Limb (tissue), 2 donors: Measurements from ENCODE around the gene CPLX1.
A peak's percentile ranks its signal among the peaks of the same experiment; 100 is the strongest.

ENCODE experiments used
- DNase-seq, 2 donors: peaks; one replicate each; pipeline ENCODE4 v3.0.0-alpha.2; 2016; ENCODE audit errors: extremely low spot score in 2 of 2

CPLX1 gene

DNA sequence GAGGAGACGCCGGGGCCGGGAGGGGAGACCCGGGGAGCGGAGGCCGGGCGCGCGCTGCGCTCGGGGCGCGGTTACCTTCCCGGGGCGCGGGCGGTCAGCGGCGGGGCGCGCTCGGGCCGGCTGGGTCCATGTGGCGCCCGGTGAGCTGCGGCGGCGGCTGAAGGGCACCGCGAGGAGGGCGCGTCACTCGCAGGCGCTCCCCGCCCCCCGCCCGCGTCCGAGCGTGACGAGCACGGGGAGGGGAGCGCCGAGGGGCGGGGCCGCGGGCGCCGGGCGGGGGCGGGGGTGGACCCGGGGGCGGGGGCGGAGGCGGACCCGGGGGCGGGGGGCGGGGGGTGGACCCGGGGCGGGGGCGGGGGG lies at the start of gene CPLX1:
TSS of gene CPLX1 (minus strand) at position 159 of the 360 bp plus-strand sequence. CDS start 1,607 bp downstream, outside the sequence.
- peak in 1 of 2 donors; percentile 59 for DNase-seq

DNA sequence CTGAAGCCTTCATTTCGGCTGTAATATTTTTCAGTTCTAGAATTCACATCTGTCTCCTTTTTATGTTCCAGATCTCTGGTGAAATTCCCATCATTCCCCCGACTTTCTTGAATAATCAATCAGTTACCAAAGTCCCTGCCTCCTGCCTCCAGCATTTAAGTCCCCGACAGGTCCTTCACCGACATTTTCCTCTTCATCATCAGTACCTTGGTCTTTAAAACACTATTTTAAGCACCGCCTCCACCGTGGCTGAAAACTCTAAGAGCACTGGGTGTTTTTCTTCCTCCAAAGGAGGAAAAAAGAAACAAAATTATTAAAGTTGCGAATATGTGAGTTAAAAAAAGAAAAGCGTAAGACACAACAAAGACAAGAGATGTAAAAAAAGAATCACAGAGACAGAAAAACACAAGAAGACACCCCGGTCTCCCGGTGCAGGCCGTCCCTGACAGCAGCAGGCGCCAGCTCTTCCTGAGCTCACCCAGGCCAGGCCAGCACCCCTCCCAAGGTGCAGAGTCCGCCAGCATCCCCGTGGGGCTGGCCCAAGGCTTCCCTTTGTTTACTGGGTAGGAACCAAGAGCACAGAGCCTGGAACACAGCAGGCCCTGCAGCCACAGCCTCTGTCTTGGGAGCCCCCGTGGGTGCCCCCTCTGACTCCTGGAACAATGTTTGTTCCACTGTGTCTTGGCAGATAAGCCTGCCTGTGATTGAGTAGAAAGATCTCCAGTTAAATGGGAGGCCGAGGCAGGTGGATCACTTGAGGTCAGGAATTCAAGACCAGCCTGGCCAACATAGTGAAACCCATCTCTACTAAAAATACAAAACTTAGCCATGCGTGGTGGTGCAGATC lies 49.3 kb upstream of the CPLX1 start:
- no peak for DNase-seq

DNA sequence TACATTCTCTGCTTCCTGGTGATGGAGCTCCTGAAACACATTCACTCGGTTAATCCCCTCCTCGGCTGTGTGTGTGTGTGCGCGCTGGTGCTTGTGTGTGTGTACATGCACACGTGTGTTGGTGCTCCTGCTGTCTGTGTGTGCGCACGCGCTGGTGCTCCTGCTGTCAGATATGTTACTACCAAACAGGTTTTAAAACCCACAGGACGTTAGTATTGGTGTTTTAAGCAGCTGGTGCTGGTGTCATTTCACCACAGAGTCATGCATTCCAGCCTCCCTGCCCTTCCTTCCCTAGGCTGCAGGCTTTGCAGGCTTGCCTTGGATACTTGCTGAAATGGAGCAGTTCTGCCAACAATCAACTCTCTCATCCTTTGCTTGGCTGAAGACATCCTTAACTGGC lies 48.1 kb upstream of the CPLX1 start:
- peak in 1 of 2 donors; percentile 8 for DNase-seq

DNA sequence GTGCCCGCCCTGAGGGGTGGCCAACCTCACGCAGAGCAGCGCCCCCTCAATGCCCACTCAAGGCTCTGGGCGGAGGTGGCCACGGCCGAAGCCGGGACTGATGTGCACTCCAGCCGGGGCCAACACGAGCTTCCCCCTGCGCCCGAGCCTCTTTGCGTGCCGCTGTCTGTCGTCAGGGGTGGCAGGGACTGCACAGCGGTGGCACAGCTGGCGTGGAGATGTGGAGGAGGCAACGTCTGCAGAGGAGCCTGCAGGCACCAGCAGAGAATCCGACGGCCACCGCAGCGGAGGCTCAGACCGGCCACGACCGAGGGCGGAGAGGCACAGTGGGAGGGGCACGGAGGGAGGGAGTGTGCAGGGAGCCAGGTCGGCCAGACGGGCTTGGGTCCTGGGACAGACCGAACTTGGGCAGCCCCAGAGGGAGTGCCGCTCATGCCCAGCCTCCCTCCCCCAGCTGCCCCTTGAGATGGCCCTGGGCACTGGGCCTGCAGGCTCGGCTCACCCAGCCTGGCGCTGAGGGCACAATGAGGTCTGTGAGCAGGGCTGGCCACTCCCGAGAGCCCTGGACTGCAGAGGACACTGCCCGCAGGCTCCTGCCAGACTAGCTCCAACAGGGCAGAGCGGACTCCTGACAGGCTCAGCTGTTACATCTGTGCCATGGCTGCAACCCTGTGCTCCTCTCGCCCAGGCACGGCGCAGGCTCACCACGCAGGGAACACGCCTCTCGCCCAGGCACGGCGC lies 46.5 kb upstream of the CPLX1 start:
- no peak for DNase-seq

DNA sequence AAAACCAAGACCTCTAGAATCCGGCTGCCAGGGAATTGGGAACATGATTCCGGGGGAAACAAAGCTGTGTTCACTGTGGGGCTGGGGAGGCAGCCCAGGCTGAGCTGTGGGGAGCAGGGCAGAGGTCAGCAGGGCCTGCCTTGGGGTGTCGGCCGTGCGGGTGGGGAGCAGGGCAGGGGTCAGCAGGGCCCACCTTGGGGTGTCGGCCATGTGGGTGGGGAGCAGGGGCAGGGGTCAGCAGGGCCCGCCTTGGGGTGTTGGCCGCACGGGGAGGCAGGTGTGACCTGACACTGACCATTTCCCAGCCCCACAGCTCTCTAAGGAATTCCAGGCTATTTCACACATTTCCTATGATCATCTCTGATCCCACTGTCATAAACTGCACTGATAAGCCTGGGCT lies 45.6 kb upstream of the CPLX1 start:
- DNase-seq, result no peak

DNA sequence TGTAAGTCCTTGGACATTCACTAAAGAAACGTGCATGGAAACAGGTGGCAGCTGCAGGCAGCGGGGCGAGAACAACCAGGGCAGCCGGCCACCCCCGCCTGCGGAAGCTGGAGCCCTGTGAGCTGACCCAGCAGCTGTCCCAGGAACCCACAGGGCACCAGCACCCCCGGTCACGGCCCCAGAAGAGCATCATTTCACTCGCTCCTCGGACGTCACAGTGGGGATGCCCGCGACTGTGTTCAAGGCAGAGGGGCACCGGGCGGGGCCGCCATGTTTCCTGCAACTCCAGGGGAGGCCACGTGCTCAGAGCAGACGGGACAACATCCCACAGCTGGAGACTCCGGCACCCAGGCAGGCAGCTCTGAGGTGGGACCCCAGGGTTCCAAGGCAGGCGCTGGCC lies 45.0 kb upstream of the CPLX1 start:
- DNase-seq, result no peak

DNA sequence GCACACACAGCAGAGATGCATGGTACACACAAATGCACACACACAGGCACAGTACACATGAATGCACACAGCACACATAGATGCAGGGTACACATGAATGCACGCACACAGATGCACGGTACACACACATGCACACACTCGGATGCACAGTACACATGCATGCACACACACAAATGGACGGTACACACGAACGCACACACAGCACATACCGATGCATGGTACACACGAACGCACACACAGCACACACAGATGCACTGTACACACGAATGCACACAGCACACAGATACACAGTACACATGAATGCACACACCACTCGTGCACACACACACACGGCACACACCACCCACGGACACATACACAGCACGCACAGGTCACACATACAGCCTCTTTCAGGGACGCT lies 43.8 kb upstream of the CPLX1 start:
- DNase-seq, result no peak

DNA sequence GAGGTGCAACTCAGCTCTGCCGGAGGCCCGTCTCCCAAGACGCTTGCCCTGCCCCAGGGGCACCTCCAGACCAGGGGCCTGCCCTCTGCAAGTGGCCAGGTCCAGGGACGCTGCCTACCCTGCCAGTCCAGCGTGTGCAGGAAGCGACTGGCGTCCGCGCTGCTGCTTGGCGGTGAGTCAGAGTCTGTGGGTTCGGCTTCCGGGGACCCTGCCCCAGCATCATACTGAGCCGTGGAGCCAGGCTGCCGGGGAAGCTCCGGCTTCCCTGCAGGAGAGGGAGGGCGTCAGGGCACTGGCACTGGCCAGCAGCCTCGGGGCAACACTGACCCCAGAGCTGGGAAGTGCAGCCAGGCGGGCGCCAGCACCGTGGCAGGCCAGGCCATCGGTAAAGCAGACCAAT lies 42.5 kb upstream of the CPLX1 start:
- no peak for DNase-seq

DNA sequence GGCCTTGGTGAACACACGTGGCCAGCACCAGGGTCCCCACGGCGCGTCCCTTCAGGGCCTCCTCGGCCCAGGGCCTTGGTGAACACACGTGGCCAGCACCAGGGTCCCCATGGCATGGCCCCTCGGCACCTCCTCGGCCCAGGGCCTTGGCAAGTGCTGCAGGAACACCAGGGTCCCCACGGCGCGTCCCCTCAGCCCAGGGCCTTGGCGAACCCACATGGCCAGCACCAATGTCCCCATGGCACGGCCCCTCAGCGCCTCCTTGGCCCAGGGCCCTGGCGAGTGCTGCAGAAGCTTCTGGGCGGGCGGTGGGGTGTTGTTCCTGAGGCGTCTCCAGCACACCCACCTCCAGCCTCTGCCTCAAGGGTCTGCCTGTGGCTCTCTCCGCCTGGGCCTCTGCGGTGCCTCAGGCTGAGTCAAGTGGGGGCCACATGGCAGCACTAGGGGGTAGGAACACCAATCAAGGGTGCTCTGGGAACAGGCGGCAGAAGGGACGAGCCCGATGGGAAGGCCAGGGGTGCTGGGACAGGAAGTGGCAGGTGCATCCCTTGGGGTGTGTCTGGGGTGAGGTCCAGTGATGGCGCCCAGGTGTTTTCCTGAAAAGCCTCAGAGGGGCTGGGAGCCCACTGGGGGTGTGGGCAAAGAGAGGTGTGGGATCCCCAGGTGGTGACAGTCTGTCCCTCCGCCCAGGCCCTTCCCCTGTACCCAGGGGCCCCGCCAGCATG lies 41.8 kb upstream of the CPLX1 start:
- DNase-seq, result no peak

DNA sequence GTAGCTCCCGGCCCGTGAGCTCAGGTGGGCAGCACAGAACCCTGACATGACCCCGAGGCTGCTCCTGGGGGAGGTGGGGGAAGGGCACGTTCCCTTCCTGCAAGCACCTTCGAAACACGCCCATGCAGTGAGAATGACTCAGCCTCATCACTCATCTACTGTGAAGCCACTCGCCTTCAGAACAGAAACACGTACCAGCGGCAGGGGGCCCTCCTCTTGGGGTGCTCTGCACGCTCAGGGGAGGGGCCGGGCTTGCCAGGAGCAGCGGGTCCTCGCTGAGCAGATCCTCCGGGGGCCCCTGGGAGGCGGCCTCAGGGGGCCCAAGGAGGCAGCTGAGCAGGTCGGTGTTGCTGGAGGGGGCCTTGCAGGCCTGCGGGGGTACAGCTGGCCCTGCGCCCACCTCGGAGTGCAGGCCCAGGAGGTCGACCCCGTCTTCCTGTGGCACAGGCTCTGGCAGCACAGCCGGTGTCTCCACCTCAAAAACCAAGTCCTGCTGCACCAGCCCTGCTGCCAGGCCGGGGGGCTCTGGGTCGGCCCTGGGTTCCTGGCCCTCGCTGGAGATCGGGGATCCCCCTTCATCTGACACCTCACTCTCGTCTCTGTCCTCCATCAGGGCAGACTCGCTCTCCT lies 40.9 kb upstream of the CPLX1 start:
- DNase-seq, result no peak

DNA sequence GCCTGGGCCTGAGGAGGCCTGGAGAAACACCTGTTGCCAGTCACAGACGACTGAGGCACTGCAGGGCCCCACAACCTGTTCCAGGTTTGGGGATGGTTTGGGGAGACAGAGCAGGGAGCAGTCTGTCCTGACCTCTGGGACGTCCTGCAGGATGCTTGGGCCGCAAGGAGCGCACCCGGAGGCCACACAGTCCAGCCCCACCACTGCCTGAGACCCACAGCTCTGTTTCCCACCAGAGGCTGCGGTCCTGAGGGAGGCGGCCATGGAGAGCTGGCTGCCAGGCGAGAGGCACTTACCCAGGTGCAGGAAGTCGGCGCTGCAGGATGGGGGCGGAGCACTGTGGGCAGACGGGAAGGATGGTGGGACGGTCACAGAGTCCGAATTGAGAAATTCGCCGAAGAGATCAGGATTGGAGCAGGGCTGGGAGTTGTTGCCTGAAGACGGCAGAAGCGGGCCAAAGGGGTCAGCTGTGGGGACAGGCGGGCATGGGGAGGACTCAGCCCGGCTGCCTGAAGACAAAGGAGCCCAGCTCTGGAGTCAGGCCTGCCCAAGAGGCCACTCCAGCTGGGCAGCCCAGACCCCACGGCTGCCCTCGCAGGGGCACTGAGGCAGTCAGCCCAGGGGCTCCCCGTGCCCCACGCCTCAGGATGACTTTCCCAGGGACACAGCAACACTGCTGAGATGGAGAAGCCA lies 40.3 kb upstream of the CPLX1 start:
- DNase-seq, result no peak

DNA sequence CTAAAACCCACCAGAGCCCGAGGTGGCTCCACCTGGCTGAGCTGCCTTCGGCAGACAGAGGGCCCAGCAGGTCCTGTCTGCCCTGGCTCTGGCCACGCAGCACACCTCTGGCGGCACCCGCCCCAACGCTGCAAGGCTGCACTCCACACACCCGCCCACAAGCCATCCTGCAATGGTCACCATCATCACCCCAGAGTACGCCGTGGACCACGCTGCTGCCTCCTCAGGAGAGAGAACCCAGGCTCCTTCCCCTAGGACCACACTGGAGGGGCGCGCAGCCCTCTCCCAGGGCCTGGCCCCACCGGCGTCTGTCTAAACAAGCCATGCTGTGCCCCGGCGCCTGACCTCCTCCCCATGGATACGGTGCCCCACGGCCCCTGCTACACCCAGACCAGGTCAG lies 39.6 kb upstream of the CPLX1 start:
- no peak for DNase-seq

DNA sequence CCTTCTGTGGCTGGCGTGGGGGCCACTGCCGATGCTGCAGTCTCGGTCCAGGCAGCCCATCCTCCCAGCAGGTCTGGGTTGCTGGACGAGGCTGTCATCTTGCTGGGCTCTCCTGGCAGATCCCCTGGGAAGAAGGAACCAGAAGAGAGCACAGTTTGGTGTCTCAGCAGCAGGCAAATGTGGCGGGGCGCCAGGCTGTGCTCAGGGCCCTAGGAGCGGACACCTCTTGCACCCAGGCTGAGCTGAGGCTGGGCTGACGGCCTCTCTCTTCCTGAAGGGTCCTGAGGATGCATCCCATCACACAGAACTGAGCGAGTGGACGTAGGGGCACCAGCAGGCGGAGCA lies 39.2 kb upstream of the CPLX1 start:
- DNase-seq, result no peak

DNA sequence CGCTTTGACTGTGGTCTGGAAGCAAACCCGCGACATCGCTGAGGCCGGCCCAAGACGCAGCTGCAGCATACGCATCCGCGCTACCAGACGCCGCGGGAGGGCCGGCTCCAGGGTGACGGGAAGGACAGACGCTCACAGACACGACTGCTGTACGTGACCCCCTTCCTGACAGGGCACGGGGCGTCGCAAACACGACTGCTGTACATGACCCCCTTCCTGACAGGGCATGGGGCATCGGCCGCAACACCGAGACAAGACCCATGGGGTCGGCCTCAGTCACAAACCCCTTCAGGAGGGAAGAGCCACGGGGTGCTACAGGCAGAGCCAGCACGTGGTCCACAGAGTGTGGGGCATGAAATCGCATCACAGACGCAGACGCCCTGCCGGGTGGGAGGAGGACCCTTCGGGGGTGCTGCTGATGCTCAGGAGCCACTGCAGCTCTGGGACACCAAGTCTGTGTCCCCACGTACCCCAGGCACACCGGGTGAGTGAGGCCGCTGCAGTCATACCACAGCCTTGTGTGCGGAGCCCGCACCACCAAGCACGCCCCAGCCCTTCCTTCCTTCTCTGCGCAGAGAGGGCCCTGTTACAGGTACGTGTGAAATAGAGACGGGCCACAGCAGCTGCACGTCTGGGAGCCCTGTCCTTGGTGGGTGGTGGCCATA lies 38.7 kb upstream of the CPLX1 start:
- DNase-seq, result no peak

DNA sequence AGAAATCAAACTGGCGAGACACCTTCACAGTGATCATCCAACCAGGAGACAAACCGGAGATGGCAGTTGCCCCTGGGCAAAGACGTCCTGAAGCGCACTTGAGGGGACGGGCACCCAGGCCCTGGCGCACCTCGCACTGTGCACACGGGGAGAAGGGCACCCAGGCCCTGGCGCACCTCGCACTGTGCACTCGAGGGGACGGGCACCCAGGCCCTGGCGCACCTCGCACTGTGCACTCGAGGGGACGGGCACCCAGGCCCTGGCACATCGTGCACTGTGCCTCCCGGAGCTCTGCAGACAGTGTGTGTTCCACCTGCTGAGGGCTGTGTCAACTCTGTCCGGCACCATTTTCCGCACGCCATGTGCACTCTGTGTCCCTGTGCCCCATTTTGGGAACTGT lies 34.6 kb upstream of the CPLX1 start:
- no peak for DNase-seq

DNA sequence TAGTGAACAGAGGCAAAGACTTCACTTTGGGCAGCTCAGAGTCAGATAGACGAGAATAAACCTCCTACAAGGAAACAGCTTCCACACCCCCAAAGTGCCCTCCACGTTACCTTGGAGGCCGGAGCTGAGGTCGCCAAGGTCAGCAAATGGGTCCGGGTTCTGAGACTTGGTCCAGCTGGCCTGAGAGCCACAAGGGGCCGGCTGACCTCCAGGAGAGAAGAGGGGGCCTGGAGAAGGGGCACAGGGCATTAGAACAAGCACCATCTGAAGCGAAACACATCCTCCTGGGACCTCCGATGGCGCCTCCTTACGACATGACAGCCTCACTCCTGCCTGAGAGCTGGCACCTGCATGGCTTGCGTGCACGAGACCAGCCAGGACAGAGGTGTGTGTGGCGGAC lies 33.6 kb upstream of the CPLX1 start:
- no peak for DNase-seq

DNA sequence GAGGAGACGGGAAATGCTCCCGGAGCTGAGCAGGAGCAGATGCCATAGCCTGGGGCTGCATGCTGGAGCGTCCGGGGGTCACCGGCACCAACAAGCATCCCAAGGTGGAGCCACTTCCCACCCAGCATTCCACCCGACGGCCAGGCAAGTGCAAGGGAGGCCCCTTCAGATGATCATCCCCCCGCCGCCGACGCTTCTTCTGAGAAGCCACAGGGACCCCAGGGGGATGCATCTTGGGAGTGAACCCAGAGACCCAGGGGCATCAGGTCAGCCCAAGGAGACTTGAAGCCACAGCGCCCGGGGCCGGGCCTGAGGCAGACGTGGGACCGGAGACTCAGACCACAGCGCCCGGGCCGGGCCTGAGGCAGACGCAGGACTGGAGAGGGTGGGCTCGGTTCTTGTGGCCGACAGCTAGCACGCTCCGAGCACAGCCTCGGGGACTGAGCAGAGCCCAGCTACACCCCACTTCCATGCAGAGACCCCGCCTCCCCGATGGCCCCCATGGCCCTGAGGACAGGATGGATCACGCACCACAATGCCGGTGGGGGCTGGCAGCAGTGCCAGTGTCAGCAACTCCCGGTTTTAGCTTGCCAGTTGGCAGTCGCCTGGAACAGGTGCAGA lies 33.0 kb upstream of the CPLX1 start:
- no peak for DNase-seq

DNA sequence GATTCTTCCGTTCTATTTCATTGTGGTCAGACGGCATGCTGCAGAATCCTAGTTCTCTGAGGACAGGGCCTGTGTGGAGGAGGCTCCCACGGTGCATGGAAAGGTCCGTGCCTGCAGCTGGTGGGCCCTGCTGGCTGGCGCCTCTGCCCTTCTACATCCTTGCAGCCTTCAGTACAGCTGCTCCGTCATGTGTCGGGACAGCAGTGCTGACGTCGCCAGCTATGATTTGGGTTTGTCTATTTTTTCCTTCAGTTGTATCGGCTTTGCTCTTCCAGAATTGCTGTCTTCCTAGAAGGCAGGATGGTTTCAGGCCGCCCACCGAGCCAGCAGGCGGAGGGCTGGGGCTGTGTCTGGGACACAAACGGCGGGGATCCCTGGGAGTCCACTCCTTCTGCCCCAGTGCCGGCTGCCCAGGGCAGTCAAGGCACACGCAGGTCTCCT lies 32.1 kb upstream of the CPLX1 start:
- no peak for DNase-seq

DNA sequence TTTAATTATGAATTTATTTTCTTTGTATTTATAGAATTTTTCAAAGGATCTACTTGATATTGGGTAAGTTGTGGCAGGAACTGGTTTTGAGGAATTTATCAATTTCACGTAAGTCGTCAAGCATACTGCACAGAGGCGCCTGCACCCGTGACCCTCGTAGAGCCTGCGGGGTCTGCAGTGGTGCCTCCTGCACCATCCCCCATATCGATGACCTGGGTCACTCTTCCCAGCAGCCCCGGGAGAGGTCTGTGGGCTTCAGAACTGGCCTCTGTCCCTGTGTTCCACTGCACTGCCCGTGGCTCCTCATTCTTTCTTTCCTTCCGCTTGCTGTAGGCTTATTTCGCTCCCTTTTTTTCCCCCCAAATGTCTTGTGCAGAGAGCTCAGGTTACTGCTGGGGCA lies 31.5 kb upstream of the CPLX1 start:
- DNase-seq, result no peak

DNA sequence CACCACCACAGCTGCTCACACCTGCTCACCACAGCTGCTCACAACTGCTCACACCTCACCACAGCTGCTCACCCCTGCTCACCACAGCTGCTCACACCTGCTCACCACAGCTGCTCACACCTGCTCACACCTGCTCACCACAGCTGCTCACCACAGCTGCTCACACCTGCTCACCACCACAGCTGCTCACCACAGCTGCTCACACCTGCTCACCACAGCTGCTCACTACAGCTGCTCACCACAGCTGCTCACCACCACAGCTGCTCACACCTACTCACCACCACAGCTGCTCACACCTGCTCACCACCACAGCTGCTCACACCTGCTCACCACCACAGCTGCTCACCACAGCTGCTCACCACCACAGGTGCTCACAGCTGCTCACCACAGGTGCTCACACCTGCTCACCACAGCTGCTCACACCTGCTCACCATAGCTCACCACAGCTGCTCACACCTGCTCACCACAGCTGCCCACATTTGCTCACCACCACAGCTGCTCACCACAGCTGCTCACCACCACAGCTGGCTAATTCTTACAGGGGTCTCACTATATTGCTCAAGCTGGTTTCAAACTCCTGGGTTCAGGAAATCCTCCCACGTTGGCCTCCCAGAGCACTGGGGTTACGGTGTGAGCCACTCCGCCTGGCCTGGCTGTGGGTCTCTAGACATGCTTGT lies 30.4 kb upstream of the CPLX1 start:
- DNase-seq, result no peak
